Esophagus squamous epithelium (tissue), 5 donors: ENCODE data around the gene HSPA12A. TPM values are rescaled to one million over a fixed set of nuclear protein-coding genes. Genes with fewer than 3 reads are reported as not detected.

Source experiments
- DNase-seq: peaks from one replicate; lab custom pipeline; 2025; lab: John Stamatoyannopoulos, UW
- H3K27ac ChIP-seq, 4 donors: fragments of 200-600 bp; sonication (generic); one replicate each; pipeline ENCODE4 v1.5.1; 2016 to 2019; ENCODE audit warnings: mild to moderate bottlenecking in 1 of 4
- H3K27me3 ChIP-seq, 4 donors: fragments of 200-600 bp; sonication (generic); 1 replicate in 3 of 4; 2 replicates in 1 of 4; pipeline versions ENCODE4 v1.5.1 to v1.6.0; 2017 to 2021; ENCODE audit warnings: antibody characterized with exemption in 1 of 4
- H3K36me3 ChIP-seq, 3 donors: fragments of 200-600 bp; sonication (generic); one replicate each; pipeline ENCODE4 v1.5.1; 2016 to 2019
- H3K4me1 ChIP-seq, 3 donors: fragments of 200-600 bp; sonication (generic); one replicate each; pipeline ENCODE4 v1.5.1; 2017 to 2019
- H3K4me3 ChIP-seq, 4 donors: fragments of 200-600 bp; sonication (generic); 1 replicate in 3 of 4; 2 replicates in 1 of 4; pipeline ENCODE4 v1.5.1; 2016 to 2019; ENCODE audit warnings: mild to moderate bottlenecking in 2 of 4, moderate library complexity in 1 of 4
- H3K9me3 ChIP-seq, 3 donors: fragments of 200-600 bp; sonication (generic); one replicate each; pipeline ENCODE4 v1.5.1; 2016 to 2019
- POLR2A ChIP-seq, 4 donors: fragments of 450-650 bp; IDR thresholded peaks; one replicate each; pipeline ENCODE4 v1.6.1; 2017; ENCODE audit warnings: antibody characterized with exemption in 4 of 4, mild to moderate bottlenecking in 4 of 4, moderate library complexity in 3 of 4
- WGBS, 2 donors: methylation state at CpG; one replicate each; pipeline ENCODE4 v1.1.5; 2018; 5-methylcytosine and 5-hydroxymethylcytosine counted together
- intact Hi-C: fragments of 100-400 bp; cut with DNase I; formaldehyde crosslinking; loops from one replicate; pipeline ENCODE4 v1.15.0; 2022
- total RNA-seq, 4 donors: library from RNA; depleted of rRNA; stranded (reverse); fragments of >200 nt; gene quantifications; one replicate each; pipeline ENCODE4 v1.1.0, GENCODE V29; 2016
- TF ChIP-seq, protein P1 (sequence below), 6 experiments: fragments of 450-650 bp in 4 of 6; fragments of 200-600 bp in 2 of 6; sonication (generic) in 2 of 6; IDR thresholded peaks; one replicate each; pipeline ENCODE4 v1.5.1; 2016 to 2019; ENCODE audit warnings: antibody characterized with exemption in 6 of 6, mild to moderate bottlenecking in 4 of 6, moderate library complexity in 4 of 6
- donor health status: DM: yes; HTN: yes; CAD: no.

Gene HSPA12A
- total RNA-seq, 4 donors from 2014 or later, result 1.9 to 5.9 (median 2.3) TPM

DNA sequence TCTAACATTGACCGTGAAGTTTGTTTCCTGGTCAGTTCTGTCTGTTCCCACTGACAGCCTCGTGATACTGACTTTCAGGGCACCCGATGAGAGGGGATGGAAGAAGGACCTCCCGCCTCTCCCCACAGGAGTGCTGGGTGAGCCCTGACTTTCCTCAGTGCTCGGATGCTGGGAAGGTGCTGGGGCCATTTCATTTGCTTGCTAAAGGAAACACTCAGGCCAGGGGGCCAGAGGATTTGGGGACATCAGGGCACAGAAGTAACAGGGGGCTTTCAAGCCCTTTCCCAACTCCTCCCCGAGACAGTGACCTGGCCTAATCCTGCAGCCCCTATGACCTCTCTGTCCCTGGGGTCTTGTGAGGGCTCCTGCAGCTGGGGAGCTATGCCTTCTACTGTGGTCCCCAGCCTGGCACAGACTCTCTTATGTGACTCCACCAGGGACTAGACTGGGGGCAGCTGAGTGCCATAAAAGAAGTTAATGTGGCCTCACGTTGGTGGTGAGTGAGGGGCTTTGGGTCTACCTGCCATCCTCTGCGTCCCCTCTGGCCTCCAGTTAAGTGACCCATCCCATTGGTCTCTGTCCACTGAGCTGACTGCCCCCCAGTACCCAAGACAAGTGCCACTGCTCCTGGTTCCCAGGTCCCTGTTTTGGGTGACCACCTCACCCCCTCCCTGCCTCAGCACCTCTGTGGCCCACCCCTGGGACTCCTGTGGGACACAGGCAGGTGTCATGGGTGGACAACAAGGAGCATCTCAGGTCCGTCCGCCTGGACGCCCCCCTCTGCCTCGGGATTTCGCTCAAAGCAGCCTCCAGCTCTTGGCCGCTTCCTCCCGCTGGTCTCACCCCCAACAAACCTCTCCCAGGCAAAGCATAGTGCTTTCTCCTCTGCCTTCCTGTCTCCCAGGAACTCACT lies 33.4 kb upstream of the HSPA12A start:
- H3K36me3 ChIP-seq, result no peaks in the 10 kb centered on the region
- H3K4me1 ChIP-seq, result peaks cover 0 to 23% (median 9%) of the 10 kb centered on the region in 3 donors
- TF ChIP-seq POLR2A (IDR thresholded peaks at IDR 0.05), result no peak
- TF ChIP-seq, protein P1, sequence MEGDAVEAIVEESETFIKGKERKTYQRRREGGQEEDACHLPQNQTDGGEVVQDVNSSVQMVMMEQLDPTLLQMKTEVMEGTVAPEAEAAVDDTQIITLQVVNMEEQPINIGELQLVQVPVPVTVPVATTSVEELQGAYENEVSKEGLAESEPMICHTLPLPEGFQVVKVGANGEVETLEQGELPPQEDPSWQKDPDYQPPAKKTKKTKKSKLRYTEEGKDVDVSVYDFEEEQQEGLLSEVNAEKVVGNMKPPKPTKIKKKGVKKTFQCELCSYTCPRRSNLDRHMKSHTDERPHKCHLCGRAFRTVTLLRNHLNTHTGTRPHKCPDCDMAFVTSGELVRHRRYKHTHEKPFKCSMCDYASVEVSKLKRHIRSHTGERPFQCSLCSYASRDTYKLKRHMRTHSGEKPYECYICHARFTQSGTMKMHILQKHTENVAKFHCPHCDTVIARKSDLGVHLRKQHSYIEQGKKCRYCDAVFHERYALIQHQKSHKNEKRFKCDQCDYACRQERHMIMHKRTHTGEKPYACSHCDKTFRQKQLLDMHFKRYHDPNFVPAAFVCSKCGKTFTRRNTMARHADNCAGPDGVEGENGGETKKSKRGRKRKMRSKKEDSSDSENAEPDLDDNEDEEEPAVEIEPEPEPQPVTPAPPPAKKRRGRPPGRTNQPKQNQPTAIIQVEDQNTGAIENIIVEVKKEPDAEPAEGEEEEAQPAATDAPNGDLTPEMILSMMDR (IDR thresholded peaks at IDR 0.05), result no peak
- H3K27ac ChIP-seq, result no peak overlapping the region
- no peak for DNase-seq
- WGBS, 2 donors, result 70 to 85% methylated on average over 9 to 14 of the region's 15 CpGs
- H3K9me3 ChIP-seq, result no peaks in the 10 kb centered on the region
- intact Hi-C loops, result no loop called here
- no peak overlapping the region for H3K4me3 ChIP-seq
- no peaks in the 10 kb centered on the region for H3K27me3 ChIP-seq

DNA sequence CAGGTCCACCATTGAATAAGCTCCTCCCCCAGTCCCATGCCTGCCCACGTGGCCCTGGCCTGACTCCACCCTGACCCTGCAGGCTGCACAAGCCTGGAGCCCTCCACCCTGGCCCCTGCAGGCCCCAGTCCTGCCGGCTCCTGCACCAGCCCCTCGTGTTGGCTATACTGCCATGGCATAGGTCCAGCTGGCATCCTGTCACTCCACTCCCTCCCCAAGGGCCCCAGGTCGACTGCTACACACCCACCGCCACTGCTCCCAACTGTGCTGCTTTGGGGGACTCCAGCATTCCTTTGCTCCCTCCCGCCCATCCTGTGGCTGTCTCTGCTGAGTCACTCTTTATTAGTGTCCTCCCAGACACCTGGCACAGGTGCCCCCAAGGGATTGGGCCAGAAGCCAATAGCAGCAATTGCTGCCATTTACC lies 32.4 kb upstream of the HSPA12A start:
- intact Hi-C loops, result no loop called here

DNA sequence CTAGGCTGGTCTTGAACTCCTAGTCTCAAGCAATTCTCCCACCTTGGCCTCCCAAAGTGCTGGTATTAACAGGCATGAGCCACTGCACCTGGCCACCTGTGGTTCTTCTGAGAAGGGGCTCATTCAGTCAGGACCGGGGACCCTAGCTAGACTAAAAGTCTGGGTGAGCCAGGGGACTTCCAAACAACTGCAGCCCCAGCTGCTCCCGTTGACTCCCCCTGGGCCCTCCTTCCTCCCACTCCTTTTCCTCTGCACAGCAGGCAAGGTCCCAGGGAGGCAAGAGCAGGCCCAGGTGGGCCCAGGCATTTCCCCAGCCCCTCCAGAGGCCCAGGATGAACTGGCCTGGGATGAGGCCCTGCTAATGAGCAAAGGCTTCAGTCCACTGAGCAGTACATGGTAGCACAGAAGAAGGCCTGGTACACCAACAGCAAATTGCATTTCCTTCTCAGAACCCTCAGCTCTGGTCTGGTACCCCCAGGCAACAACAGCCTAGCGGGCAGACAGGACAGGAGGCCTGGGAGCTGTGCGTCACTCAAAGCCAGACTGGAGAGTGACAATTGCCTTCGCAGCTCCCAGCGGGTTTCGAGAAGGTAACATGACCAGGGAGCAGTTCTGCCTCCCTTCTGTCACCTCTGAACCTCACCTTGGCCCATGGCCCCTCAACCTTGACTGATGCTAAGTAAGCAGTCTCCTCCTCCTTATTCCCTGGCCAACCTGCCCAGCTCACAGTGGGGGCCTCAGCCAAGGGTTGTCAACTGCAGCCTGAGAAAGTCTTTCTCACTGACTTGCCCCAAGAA lies 30.7 kb upstream of the HSPA12A start:
- 100% methylated on average over 5 of the region's 7 CpGs for WGBS, 2 donors
- Histone ChIP-seq H3K9me3 (no peaks in the 10 kb centered on the region), H3K36me3 (no peaks in the 10 kb centered on the region), H3K4me3 (no peak overlapping the region), H3K4me1 (peaks cover 0 to 29% (median 9%) of the 10 kb centered on the region in 3 donors), H3K27ac (no peak overlapping the region), H3K27me3 (no peaks in the 10 kb centered on the region)
- no peak for DNase-seq
- intact Hi-C loops, result no loop called here
- no peak for TF ChIP-seq POLR2A (IDR thresholded peaks at IDR 0.05)
- TF ChIP-seq, protein P1 (IDR thresholded peaks at IDR 0.05), result no peak

More for the DNA sequence above, 32.4 kb upstream of the HSPA12A start:
- Histone ChIP-seq H3K27ac (no peak overlapping the region), H3K4me3 (no peak overlapping the region), H3K27me3 (no peaks in the 10 kb centered on the region), H3K4me1 (peaks cover 0 to 29% (median 9%) of the 10 kb centered on the region in 3 donors), H3K9me3 (no peaks in the 10 kb centered on the region), H3K36me3 (no peaks in the 10 kb centered on the region)
- DNase-seq, result no peak
- 17 to 57% methylated on average over 3 to 6 of the region's 6 CpGs for WGBS, 2 donors
- TF ChIP-seq POLR2A (IDR thresholded peaks at IDR 0.05), result no peak
- TF ChIP-seq, protein P1 (IDR thresholded peaks at IDR 0.05), result no peak

DNA sequence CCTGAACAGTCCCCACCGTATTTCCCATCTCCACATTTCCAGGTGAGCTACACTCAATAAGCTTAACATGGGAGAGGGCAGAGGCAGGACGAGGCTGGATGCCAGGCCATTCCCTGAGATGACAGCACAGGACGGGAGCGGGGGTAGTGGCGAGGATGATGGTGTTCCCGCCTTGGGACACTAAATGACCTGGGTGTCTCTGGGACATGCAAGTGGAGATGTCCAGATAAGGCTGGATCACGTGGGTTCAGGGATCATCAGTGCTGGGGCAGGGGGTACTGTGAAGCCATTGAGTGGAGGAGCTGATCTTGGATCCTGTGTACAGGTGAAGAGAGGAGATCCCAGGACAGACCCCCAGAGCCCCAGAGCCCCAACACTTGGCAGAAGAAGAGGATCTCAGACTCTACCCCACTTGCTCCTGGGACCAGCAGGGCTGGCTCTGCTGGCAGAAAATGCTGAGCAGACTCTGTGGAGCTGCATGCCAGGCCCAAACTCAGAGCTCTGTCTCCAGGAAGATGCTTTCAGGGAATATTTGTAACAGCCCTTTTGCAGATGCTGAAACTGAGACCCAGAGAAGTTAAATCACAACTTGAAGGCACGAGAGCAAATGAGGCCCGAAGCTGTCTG lies 29.7 kb upstream of the HSPA12A start:
- Histone ChIP-seq H3K27me3 (peaks cover 0 to 5% (median 0%) of the 10 kb centered on the region in 4 donors), H3K27ac (peak overlapping the region in 2 of 4 donors; percentile 23 to 39), H3K4me3 (no peak overlapping the region), H3K9me3 (no peaks in the 10 kb centered on the region), H3K36me3 (no peaks in the 10 kb centered on the region), H3K4me1 (peaks cover 0 to 37% (median 13%) of the 10 kb centered on the region in 3 donors)
- no peak for DNase-seq
- WGBS, 2 donors, result 64 to 91% methylated on average over 6 to 8 of the region's 9 CpGs
- intact Hi-C loops, result no loop called here
- TF ChIP-seq, protein P1 (IDR thresholded peaks at IDR 0.05), result no peak
- no peak for TF ChIP-seq POLR2A (IDR thresholded peaks at IDR 0.05)
